NOMO-1 treated with dmso at 0.1 percent for 144 hours (cell line): ENCODE data around the gene ATAD1.
"Not testable (repeated sequence)": the region's sequence is repeated elsewhere in the genome, so short reads cannot be mapped to it uniquely, and the experiment has no call there.

Source experiments
- DNase-seq: peaks from one replicate; lab custom pipeline; 2025; ENCODE audit not compliant: unreplicated experiment; lab: John Stamatoyannopoulos, UW

Gene ATAD1

DNA sequence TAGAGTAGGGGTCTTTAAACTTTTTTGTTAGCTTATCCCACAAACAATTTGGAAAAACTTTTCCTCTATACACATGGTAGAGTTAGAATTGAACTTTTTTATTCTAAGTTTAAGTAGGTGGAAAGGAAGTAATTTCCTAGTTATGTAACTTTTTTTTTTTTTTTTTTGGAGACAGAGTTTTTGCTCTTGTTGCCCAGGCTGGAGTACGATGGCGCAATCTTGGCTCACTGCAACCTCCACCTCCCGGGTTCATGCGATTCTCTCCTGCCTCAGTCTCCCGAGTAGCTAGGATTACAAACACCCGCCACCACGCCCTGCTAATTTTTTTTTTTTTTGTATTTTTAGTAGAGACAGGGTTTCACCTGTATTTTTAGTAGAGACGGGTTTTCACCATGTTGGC is 28.7 kb upstream of the ATAD1 start:
- not testable (repeated sequence) for DNase-seq

- no peak for DNase-seq
These were observed 28.0 kb upstream of the ATAD1 start for GRCh38 chr10:87846023-87846422.

DNA sequence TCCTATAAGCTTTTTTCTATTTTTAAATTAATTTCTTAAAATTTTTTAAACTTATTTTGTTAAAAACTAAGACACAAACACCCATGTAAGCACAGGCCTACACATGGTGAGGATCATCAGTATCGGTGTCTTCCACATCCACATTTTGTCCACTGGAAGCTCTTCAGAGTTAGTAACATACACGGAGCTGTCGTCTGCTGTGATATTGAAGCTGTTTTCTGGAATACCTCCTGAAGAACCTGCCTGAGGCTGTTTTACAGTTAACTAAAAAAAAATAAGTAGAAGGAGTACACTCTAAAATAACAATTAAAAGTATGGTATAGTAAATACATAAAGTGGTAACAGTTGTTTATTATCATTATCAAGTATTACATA is 27.6 kb upstream of the ATAD1 start:
- no peak for DNase-seq

DNA sequence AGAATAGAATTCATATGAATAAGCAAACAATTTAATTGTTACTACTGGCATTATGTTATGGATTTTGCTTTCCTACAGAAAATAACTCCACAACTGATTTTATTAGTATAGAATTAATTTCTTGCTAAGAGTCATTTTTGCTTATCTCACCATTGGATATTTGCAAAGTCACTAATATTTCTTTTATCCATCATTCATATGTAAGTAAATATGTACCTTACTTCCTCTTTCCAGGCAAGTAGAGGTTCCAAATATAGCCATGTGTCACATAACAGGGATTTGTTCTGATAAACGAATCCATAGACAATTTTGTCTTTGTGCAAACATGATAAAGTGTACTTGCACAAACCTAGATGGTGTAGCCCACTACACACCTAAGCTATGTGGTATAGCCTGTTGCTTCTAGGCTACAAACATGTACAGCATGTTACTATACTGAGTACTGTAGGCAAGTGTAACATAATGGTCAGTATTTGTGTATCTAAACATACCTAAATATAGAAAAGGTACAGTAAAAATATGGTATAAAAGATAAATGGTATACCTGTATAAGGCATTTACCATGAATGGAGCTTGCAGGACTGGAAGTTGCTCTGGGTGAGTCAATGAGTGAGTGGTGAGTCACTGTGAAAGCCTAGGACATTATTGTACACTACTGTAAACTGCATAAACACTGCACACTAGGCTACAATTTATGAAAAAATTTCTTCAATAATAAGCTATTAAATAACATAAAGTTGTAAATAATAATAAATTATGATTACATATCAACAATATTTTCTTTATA is 27.0 kb upstream of the ATAD1 start:
- DNase-seq = no peak

- DNase-seq = no peak
These were observed 25.7 kb upstream of the ATAD1 start for GRCh38 chr10:87843714-87844113.

- no peak for DNase-seq
These were observed 24.9 kb upstream of the ATAD1 start for GRCh38 chr10:87842776-87843497.

DNA sequence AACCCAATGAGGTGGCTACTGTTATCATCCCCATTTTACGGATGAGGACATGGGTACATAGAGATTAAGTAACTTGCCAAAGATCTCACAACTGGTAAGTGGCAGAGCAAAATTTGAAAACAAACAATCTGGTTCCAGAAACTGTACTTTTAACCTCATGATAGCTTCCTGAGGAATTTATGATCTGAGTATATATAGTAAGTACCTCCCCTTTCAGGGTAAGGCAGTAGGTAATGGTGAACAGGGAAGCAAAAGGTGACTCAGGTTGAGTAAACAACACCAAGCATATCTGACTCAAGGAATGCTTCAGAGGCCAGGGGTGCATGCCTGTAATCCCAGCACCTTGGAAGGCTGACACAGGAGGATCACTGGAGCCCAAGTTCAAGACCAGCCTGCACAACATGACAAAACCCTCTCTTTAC is 24.2 kb upstream of the ATAD1 start:
- no peak for DNase-seq

DNA sequence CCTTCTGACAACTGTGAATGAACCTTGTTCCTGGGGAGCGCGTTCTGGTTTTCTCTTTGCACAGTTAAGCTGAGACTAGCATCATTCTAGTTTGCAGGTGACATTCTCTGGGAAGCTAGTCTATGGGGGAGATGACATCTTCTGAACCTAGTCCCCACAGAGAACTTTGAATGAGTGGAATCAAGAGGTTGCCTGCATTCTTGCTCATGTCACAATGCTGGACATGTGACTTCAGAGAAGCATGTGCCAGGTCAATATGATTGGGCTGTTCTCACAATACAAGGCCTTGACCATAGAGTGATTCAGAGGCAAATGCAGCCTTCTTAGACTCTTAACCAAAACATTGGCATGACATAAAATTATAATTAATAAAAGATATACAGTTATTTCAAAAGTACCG is 23.2 kb upstream of the ATAD1 start:
- no peak for DNase-seq

DNA sequence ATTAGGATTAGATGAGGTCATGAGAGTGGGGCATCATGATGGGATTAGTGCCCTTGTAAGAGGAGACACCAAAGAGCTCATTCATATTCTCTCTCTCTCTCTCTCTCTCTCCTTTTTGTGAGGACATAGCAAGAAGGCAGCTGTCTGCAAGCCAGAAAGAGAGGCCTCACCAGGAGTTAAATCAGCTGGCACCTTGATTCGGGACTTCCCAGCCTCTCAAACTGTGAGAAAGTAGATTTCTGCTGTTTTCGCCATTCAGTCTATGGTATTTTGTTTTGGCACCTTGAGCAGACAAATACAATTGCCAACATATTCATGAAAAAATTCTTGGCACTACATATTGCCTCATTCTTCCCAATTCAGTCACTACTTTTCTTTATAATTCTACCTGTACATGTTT is 20.6 kb upstream of the ATAD1 start:
- DNase-seq = no peak

DNA sequence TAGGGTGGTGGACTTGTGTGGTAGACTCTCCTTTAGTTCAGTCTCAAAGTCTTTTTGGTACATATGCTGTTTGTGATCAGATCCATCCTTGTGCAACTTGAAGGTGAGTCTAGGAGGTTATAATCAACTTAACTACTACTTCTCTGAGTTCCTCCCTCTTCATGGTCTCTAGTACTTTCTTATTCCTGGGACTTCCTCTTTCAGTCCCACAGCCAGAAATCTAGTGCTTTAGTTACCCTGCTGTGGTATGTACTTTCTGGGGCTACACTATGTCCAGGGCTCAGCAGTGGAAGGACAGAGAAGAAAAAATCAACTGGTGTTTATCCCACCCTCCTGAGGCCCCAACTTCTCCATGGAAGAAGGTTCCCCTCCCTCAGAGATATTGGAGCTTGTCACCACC is 19.4 kb upstream of the ATAD1 start:
- DNase-seq = peak; percentile 43

- DNase-seq = no peak
These were observed 18.1 kb upstream of the ATAD1 start for GRCh38 chr10:87836098-87836497.

DNA sequence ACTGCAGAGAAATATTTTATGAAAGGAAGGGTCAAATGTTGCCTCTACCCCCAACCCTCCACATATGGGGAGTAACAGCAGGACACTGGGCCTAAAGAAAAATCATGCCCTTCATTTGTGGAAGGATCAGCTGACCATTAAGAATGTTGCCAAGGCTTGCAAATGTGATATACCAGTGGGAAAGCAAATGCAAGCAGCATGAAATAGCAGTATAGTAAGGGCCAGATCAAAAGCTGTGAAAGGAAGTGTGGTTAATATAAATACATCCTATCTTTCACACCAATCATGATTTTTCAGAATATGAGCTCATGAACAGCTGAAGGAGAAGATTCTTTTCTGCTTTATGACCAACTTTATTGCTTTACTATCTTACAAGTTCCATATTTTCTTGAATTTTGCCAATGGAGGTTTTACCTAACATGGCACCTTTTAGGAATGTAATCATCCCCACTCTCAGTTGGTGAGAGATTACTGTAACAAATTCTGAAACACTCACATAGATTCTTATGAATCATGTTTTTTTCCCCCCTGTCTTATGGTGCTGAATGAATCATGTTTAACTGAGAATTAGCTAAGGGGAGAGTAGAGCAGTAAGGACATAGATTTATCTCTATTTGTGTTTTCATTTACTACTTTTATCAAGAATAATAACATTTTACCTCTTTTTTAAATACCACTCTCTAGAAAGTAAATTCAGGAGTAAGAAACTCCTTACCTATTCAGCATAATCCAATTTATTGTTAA is 12.1 kb upstream of the ATAD1 start:
- no peak for DNase-seq

DNA sequence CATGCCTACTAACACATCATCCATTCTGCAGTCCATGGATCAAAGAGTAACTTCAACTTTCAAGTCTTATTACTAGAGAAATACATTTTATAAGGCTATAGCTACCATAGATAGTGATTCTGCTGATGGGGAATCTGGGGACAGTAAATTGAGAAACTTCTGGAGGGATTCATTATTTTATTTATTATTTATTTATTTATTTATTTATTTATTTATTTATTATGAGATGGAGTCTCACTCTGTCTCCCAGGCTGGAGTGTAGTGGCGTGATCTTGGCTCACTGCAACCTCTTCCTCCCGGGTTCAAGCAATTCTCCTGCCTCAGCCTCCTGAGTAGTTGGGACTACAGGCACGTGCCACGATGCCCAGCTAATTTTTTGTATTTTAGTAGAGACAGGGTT is 11.0 kb upstream of the ATAD1 start:
- not testable (repeated sequence) for DNase-seq

- no peak for DNase-seq
These were observed 9.7 kb upstream of the ATAD1 start for GRCh38 chr10:87827681-87828080.

GRCh38 chr10:87826653-87827052 is 8.6 kb upstream of the ATAD1 start:
- no peak for DNase-seq

- no peak for DNase-seq
These were observed 1.2 kb upstream of the ATAD1 start for GRCh38 chr10:87819289-87819585.

- DNase-seq = peak; percentile 25
These were observed 671 bp upstream of the ATAD1 start for GRCh38 chr10:87818505-87819288.

DNA sequence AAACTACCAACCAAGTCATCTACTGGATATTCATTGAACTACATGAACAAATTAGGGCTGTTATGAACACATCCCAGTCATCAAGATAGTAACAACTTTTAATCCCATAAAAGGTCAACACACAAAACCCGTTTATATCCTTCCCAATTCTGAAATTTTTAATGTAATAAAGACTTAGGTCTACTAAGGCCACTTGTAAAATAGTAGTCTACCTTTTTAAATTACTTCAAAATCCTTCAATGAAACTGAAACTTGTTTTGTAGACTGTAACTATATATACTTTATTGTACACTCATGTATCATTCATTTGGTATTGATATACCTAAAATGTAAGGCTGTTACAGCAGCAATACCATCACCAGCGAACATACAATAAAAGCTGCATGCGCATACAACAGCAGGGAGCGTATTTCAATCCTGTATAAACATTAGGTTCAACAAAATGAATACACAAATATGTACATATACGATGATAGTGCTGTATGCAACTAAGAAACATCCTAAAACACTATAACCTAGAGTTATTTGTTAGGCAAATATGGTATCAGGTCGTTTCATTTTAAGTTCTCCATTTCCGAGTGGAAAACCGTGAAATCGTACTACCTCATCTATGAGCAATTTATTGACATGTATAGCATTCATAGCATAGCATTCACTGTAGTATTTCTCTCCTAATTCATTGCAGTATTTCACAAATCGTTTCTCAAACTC is 973 bp downstream of the ATAD1 start:
- no peak for DNase-seq

GRCh38 chr10:87816163-87816897 is 1.7 kb downstream of the ATAD1 start:
- no peak for DNase-seq

GRCh38 chr10:87804939-87805569 is 13.0 kb downstream of the ATAD1 start:
- DNase-seq = no peak
